Trophoblast cell (in vitro differentiated cells and primary cell): ENCODE results near the gene EXOC3.

Source experiments
- DNase-seq, 2 donors: peaks; one replicate each; pipeline ENCODE4 v3.0.0-alpha.2; 2016
- H2AFZ ChIP-seq: 2 replicates; pipeline ENCODE4 v1.6.1; 2013; ENCODE audit warnings: low read length, moderate library complexity, mild to moderate bottlenecking; ENCODE audit not compliant: insufficient read depth, poor library complexity
- H2AK5ac ChIP-seq: 2 replicates; pipeline ENCODE4 v1.6.1; 2013; ENCODE audit warnings: mild to moderate bottlenecking, low read length
- H2BK120ac ChIP-seq: 2 replicates; pipeline ENCODE4 v1.6.1; 2013; ENCODE audit warnings: low read length, mild to moderate bottlenecking, moderate library complexity; ENCODE audit not compliant: insufficient read depth, poor library complexity
- H2BK12ac ChIP-seq: 2 replicates; pipeline ENCODE4 v1.6.1; 2013; ENCODE audit warnings: mild to moderate bottlenecking, low read length, moderate library complexity
- H2BK5ac ChIP-seq: 2 replicates; pipeline ENCODE4 v1.6.1; 2013; ENCODE audit warnings: low read length, low read depth, moderate library complexity, mild to moderate bottlenecking; ENCODE audit not compliant: poor library complexity
- H3K14ac ChIP-seq: 2 replicates; pipeline ENCODE4 v1.6.1; 2013; ENCODE audit warnings: mild to moderate bottlenecking, low read length
- H3K18ac ChIP-seq: 2 replicates; pipeline ENCODE4 v1.6.1; 2013; ENCODE audit warnings: mild to moderate bottlenecking, low read length
- H3K23ac ChIP-seq: 2 replicates; pipeline ENCODE4 v1.6.1; 2013; ENCODE audit warnings: low read length
- H3K27ac ChIP-seq: 2 replicates; pipeline ENCODE4 v1.5.1; 2013; ENCODE audit warnings: low read depth, mild to moderate bottlenecking, inconsistent platforms, low read length, moderate library complexity
- H3K27me3 ChIP-seq: 2 replicates; pipeline ENCODE4 v1.6.1; 2013; ENCODE audit warnings: inconsistent platforms, mild to moderate bottlenecking, low read length, moderate library complexity; ENCODE audit not compliant: insufficient read depth
- H3K36me3 ChIP-seq, 2 experiments: 1 replicate in 1 of 2; 2 replicates in 1 of 2; pipeline ENCODE4 v1.6.1; 2013; ENCODE audit warnings: low read length in 2 of 2, mild to moderate bottlenecking in 2 of 2, moderate library complexity in 1 of 2; ENCODE audit not compliant: insufficient read depth in 2 of 2, control insufficient read depth in 1 of 2
- H3K4ac ChIP-seq: 2 replicates; pipeline ENCODE4 v1.6.1; 2013; ENCODE audit warnings: low read depth, mild to moderate bottlenecking, low read length, moderate library complexity
- H3K4me1 ChIP-seq, 2 experiments: 1 replicate in 1 of 2; 2 replicates in 1 of 2; pipeline ENCODE4 v1.6.1; 2013; ENCODE audit warnings: low read length in 2 of 2, mild to moderate bottlenecking in 2 of 2, moderate library complexity in 1 of 2; ENCODE audit not compliant: insufficient read depth in 2 of 2, control insufficient read depth in 1 of 2
- H3K4me2 ChIP-seq: 2 replicates; pipeline ENCODE4 v1.6.1; 2013; ENCODE audit warnings: inconsistent platforms, mild to moderate bottlenecking, low read length, moderate library complexity
- H3K4me3 ChIP-seq: 2 replicates; pipeline ENCODE4 v1.5.1; 2013; ENCODE audit warnings: mild to moderate bottlenecking, low read depth, low read length, inconsistent platforms
- H3K79me1 ChIP-seq: one replicate; pipeline ENCODE4 v1.6.1; 2013; ENCODE audit warnings: low read length
- H3K79me2 ChIP-seq: 2 replicates; pipeline ENCODE4 v1.6.1; 2013; ENCODE audit warnings: low read length, mild to moderate bottlenecking; ENCODE audit not compliant: control insufficient read depth, insufficient read depth, poor library complexity
- H3K9ac ChIP-seq: 2 replicates; pipeline ENCODE4 v1.6.1; 2013; ENCODE audit warnings: mild to moderate bottlenecking, low read length
- H3K9me3 ChIP-seq: 2 replicates; pipeline ENCODE4 v1.6.1; 2013; ENCODE audit warnings: low read depth, mild to moderate bottlenecking, control low read depth, inconsistent platforms, low read length; ENCODE audit not compliant: insufficient read depth
- H4K12ac ChIP-seq: 2 replicates; pipeline ENCODE4 v1.6.1; 2013; ENCODE audit warnings: low read depth, mild to moderate bottlenecking, low read length, moderate library complexity
- H4K8ac ChIP-seq: 2 replicates; pipeline ENCODE4 v1.6.1; 2013; ENCODE audit warnings: low read depth, mild to moderate bottlenecking, low read length, moderate library complexity
- H4K91ac ChIP-seq: one replicate; pipeline ENCODE4 v1.6.1; 2013; ENCODE audit warnings: low read depth, mild to moderate bottlenecking, low read length, moderate library complexity
- WGBS: extraction: QIAGEN DNeasy Blood & Tissue Kit; methylation state at CpG from one replicate; pipeline ENCODE4 v1.1.7; 2013; ENCODE audit warnings: missing lambda C conversion rate; ENCODE audit not compliant: insufficient read length, insufficient coverage; ENCODE audit errors: extremely low coverage; 5-methylcytosine and 5-hydroxymethylcytosine counted together

The EXOC3 gene

DNA sequence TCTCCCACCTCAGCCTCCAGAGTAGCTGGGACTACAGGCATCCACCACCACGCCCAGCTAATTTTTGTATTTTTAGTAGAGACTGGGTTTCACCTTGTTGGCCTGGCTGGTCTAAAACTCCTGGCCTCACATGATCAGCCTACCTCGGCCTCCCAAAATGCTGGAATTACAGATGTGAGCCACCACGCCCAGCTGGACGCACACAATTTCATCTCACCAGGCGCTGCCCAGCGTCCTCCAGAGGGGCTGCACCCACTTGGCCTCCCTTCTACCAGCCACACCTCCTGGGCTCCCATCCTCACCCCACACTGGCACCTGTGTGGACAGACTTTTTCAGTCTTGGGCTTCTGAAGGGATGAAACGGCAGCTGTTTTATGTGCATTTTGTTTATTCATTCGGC lies 3.8 kb upstream of the EXOC3 start:
- Histone ChIP-seq H2BK120ac (no peak overlapping the region), H3K4me2 (no peak overlapping the region), H3K36me3 (no peaks in the 10 kb centered on the region), H4K12ac (no peak overlapping the region), H3K23ac (no peak overlapping the region), H3K18ac (no peak overlapping the region), H3K9me3 (no peaks in the 10 kb centered on the region), H3K4me1 (peaks cover 13 to 14% of the 10 kb centered on the region in 2 experiments), H4K8ac (no peak overlapping the region), H3K27ac (no peak overlapping the region), H3K4ac (no peak overlapping the region), H2AFZ (no peak overlapping the region), H3K79me2 (peaks cover 14% of the 10 kb centered on the region), H4K91ac (no peak overlapping the region), H3K9ac (no peak overlapping the region), H3K4me3 (no peak overlapping the region), H2AK5ac (no peak overlapping the region), H3K14ac (no peak overlapping the region), H2BK5ac (no peak overlapping the region), H2BK12ac (no peak overlapping the region), H3K79me1 (peaks cover 7% of the 10 kb centered on the region), H3K27me3 (no peaks in the 10 kb centered on the region)
- DNase-seq: no peak
- no CpG with 5 or more reads among the region's 8 CpGs for WGBS

DNA sequence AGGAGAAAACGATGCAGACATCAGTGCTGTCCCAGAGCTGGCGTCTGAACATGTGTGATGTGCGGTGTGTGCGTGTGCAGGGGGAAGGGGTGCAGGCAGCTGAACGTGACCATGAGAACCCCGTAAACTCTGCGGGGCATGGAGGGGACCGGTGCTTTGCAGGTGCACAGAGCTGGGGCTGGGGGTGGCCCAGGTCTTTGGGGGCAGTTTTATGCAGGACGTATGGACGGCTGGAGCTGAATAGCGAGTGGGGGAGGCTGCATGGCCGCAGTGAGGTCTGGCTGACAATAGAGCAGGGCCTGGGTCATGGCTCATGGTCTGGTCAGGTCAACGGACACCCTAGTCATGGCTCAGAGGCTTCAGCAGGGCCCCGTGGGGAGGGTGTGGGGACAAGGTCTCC lies 3.3 kb upstream of the EXOC3 start:
- Histone ChIP-seq H3K4me2 (no peak overlapping the region), H3K4me3 (no peak overlapping the region), H3K36me3 (no peaks in the 10 kb centered on the region), H3K79me2 (peaks cover 14% of the 10 kb centered on the region), H3K23ac (no peak overlapping the region), H4K8ac (no peak overlapping the region), H3K4ac (no peak overlapping the region), H4K91ac (no peak overlapping the region), H3K14ac (no peak overlapping the region), H3K27me3 (no peaks in the 10 kb centered on the region), H3K9ac (no peak overlapping the region), H4K12ac (no peak overlapping the region), H2BK5ac (no peak overlapping the region), H2AK5ac (no peak overlapping the region), H2BK120ac (no peak overlapping the region), H2AFZ (no peak overlapping the region), H2BK12ac (no peak overlapping the region), H3K9me3 (no peaks in the 10 kb centered on the region), H3K27ac (no peak overlapping the region), H3K4me1 (peaks cover 13 to 14% of the 10 kb centered on the region in 2 experiments), H3K79me1 (peaks cover 7% of the 10 kb centered on the region), H3K18ac (no peak overlapping the region)
- DNase-seq: no peak
- no CpG with 5 or more reads among the region's 14 CpGs for WGBS

- H2BK12ac ChIP-seq: no peak overlapping the region
- no peak overlapping the region for H3K18ac ChIP-seq
Measured at GRCh38 chr5:440401-441201, 2.4 kb upstream of the EXOC3 start.

DNA sequence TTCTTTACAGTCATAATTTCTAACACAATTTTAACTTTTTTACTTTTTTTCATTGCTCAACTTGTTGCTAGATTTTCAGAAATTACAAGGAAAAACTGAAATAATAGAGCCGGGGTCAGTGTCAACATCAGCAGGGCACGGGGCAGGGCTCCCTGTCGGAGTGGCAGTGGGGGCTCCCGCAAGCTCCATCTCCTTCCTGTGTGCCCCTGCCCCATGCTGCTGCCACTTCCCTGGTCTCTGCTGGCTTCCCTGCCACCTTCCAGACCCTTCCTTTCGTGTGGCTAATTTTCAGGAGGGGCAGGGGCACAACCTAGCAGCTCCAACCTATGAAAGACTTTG lies 1.0 kb upstream of the EXOC3 start:
- Histone ChIP-seq H3K4me3 (no peak overlapping the region), H3K36me3 (peaks cover 1% of the 10 kb centered on the region in 2 experiments), H3K18ac (peak overlapping the region; percentile 49), H2BK5ac (no peak overlapping the region), H3K9ac (no peak overlapping the region), H2AFZ (no peak overlapping the region), H4K8ac (peak overlapping the region; percentile 92), H3K4me2 (peak overlapping the region; percentile 77), H3K27me3 (no peaks in the 10 kb centered on the region), H4K91ac (peak overlapping the region; percentile 86), H3K4ac (no peak overlapping the region), H3K27ac (no peak overlapping the region), H3K79me1 (peaks cover 7% of the 10 kb centered on the region), H3K9me3 (no peaks in the 10 kb centered on the region), H3K79me2 (peaks cover 14% of the 10 kb centered on the region), H2AK5ac (peak overlapping the region; percentile 65), H3K23ac (no peak overlapping the region), H3K4me1 (peaks cover 13 to 14% of the 10 kb centered on the region in 2 experiments), H4K12ac (peak overlapping the region; percentile 95), H3K14ac (no peak overlapping the region), H2BK12ac (no peak overlapping the region), H2BK120ac (no peak overlapping the region)
- WGBS: no CpG with 5 or more reads among the region's 5 CpGs
- no peak for DNase-seq

More at GRCh38 chr5:440401-441201, 2.4 kb upstream of the EXOC3 start:
- Histone ChIP-seq H3K4me1 (peaks cover 13 to 14% of the 10 kb centered on the region in 2 experiments), H3K27ac (no peak overlapping the region), H3K4ac (no peak overlapping the region), H4K91ac (no peak overlapping the region), H3K79me2 (peaks cover 14% of the 10 kb centered on the region), H4K8ac (no peak overlapping the region), H3K36me3 (no peaks in the 10 kb centered on the region), H2AFZ (no peak overlapping the region), H3K79me1 (peaks cover 7% of the 10 kb centered on the region), H3K9ac (no peak overlapping the region), H2BK120ac (no peak overlapping the region), H3K9me3 (no peaks in the 10 kb centered on the region), H3K4me2 (no peak overlapping the region), H2BK5ac (no peak overlapping the region), H2AK5ac (no peak overlapping the region), H3K4me3 (peak overlapping the region; percentile 30), H3K14ac (no peak overlapping the region), H3K27me3 (no peaks in the 10 kb centered on the region), H4K12ac (no peak overlapping the region), H3K23ac (no peak overlapping the region)
- WGBS: no CpG with 5 or more reads among the region's 18 CpGs
- DNase-seq: no peak
